H1 (cell line): Measurements from ENCODE around the gene MED12L. TPM values are rescaled to one million over a fixed set of nuclear protein-coding genes. Genes with fewer than 3 reads are reported as not detected.

Source experiments
- CREB1 ChIP-seq: IDR thresholded peaks from 2 replicates; pipeline ENCODE4 v1.6.1; 2012; ENCODE audit warnings: inconsistent platforms
- E2F6 ChIP-seq: IDR thresholded peaks from 2 replicates; pipeline ENCODE4 v1.6.1; 2012; ENCODE audit warnings: inconsistent platforms
- EZH2 ChIP-seq: fragments of 200-600 bp; sonication (generic); IDR thresholded peaks from 2 replicates; pipeline ENCODE4 v1.7.1; 2012; ENCODE audit warnings: low read depth, mild to moderate bottlenecking, moderate library complexity, low read length, inconsistent platforms; ENCODE audit not compliant: severe bottlenecking
- MAFK ChIP-seq: IDR thresholded peaks from 2 replicates; pipeline ENCODE4 v1.6.1; 2012; ENCODE audit warnings: low read depth, mild to moderate bottlenecking, improper control_type of control experiment, low read length
- NRF1 ChIP-seq: IDR thresholded peaks from 2 replicates; pipeline ENCODE4 v1.6.1; 2011; ENCODE audit warnings: mild to moderate bottlenecking, low read depth, low read length, improper control_type of control experiment
- PHF8 ChIP-seq: fragments of 200-600 bp; sonication (generic); conservative IDR thresholded peaks from 2 replicates; pipeline ENCODE4 v1.7.1; 2012; ENCODE audit warnings: low read depth, mild to moderate bottlenecking, inconsistent platforms, low read length, moderate library complexity
- SAP30 ChIP-seq: fragments of 300-600 bp; sonication (generic); IDR thresholded peaks from 2 replicates; pipeline ENCODE4 v1.7.1; 2012; ENCODE audit warnings: low read length, moderate library complexity, mild to moderate bottlenecking, inconsistent platforms; ENCODE audit not compliant: insufficient read depth, insufficient replicate concordance
- SIRT6 ChIP-seq: IDR thresholded peaks from one replicate; pipeline ENCODE4 v1.7.1; 2012; ENCODE audit warnings: low read length, inconsistent platforms
- polyA plus RNA-seq, 7 experiments: library from polyadenylated mRNA; depleted of rRNA in 3 of 7; stranded (reverse) in 5 of 7; unstranded in 2 of 7; fragments of >200 nt in 5 of 7; fragments of 200-250 nt in 2 of 7; gene quantifications; 1 replicate in 5 of 7; 2 replicates in 1 of 7; 4 replicates in 1 of 7; pipeline versions ENCODE4 v1.2.1 to v1.2.3, GENCODE V29; 2011 to 2013; ENCODE audit warnings: missing spikeins in 2 of 7, mixed read lengths in 2 of 7
- total RNA-seq: library from RNA; stranded (reverse); fragmentation: NEBNext Ultra II Directional; extraction: Animal tissue kit (Norgen Biotek cat#: 25700); gene quantifications from 2 replicates; pipeline ENCODE4 v1.2.1, GENCODE V29; 2021

Gene MED12L
- total and polyA plus RNA-seq, 2 of the 8 experiments (the other 6 are each of a cell fraction or from before 2014, with no cell fraction given), result 3.6 to 26.2 TPM

- TF ChIP-seq PHF8 (no peak), NRF1 (no peak), SAP30 (no peak), EZH2 (no peak), CREB1 (no peak), MAFK (no peak), E2F6 (no peak), SIRT6 (no peak)
- TF ChIP-seq, all 59 proteins: peak for 0
These were observed 198.5 kb downstream of the MED12L start (continued) for GRCh38 chr3:151283907-151284461.
